Measurements from ENCODE around the gene STAB1. TPM values are rescaled to one million over a fixed set of nuclear protein-coding genes. Genes with fewer than 3 reads are reported as not detected.

STAB1 gene
- total RNA-seq, 1 donor from 2014 or later = not detected

DNA sequence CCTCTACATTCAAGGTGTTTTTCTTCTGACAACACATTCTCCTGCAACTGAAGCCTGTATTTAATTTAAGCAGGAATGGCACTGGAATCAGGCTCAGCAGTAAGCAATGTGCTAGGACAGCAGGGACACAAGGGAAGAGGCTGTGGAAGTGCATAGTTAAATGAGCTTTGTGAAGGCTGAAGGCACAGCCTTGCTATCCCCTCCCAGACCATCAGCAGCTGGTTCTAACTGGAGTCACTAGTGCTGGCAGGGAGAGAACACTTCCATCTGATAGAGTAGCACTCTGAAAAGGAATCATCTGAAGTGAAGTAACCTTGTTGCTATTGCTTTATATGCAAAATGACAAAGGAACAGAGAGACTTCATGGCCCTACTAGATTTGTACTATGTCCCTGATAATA is 56.0 kb downstream of the STAB1 start:
- TF ChIP-seq, protein P1, sequence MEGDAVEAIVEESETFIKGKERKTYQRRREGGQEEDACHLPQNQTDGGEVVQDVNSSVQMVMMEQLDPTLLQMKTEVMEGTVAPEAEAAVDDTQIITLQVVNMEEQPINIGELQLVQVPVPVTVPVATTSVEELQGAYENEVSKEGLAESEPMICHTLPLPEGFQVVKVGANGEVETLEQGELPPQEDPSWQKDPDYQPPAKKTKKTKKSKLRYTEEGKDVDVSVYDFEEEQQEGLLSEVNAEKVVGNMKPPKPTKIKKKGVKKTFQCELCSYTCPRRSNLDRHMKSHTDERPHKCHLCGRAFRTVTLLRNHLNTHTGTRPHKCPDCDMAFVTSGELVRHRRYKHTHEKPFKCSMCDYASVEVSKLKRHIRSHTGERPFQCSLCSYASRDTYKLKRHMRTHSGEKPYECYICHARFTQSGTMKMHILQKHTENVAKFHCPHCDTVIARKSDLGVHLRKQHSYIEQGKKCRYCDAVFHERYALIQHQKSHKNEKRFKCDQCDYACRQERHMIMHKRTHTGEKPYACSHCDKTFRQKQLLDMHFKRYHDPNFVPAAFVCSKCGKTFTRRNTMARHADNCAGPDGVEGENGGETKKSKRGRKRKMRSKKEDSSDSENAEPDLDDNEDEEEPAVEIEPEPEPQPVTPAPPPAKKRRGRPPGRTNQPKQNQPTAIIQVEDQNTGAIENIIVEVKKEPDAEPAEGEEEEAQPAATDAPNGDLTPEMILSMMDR (IDR thresholded peaks at IDR 0.05) = no peak
- TF ChIP-seq EZH2 (IDR thresholded peaks at IDR 0.05) = no peak
- TF ChIP-seq EZH2phosphoT487 (IDR thresholded peaks at IDR 0.05) = no peak
- Mint-ChIP-seq H3K36me3 (peaks cover 19% of the 10 kb centered on the region), H3K9me3 (no peaks in the 10 kb centered on the region), H3K27ac (no peak overlapping the region), H3K4me3 (no peak overlapping the region), H3K4me1 (no peaks in the 10 kb centered on the region), H3K27me3 (ENCODE audit: insufficient read depth, low read depth) (no peaks in the 10 kb centered on the region)
- H3K9ac ChIP-seq = no peak overlapping the region
- no peaks in the 10 kb centered on the region for H3K9me3 ChIP-seq (ENCODE audit: low read depth)
- H3K27ac ChIP-seq = no peak overlapping the region
- H3K36me3 ChIP-seq = peaks cover 13% of the 10 kb centered on the region
- no peak overlapping the region for H3K4me3 ChIP-seq
- DNase-seq (ENCODE audit: low spot score) = no peak
- H3K79me2 ChIP-seq (ENCODE audit: low read depth) = no peaks in the 10 kb centered on the region
- H3K4me1 ChIP-seq = no peaks in the 10 kb centered on the region
- no peak overlapping the region for H2AFZ ChIP-seq (replicated peaks)
- H4K20me1 ChIP-seq (ENCODE audit: low read depth) = no peaks in the 10 kb centered on the region
- H3F3A ChIP-seq (ENCODE audit: low read depth) = peaks cover 18% of the 10 kb centered on the region
- H3K27me3 ChIP-seq = no peaks in the 10 kb centered on the region
- H3K4me2 ChIP-seq = no peak overlapping the region

- Histone ChIP-seq H3K9me3 (ENCODE audit: low read depth) (no peaks in the 10 kb centered on the region), H3K27me3 (no peaks in the 10 kb centered on the region), H3K36me3 (peaks cover 3% of the 10 kb centered on the region), H3K4me3 (no peak overlapping the region), H4K20me1 (ENCODE audit: low read depth) (peaks cover 5% of the 10 kb centered on the region), H3K9ac (no peak overlapping the region), H3K27ac (no peak overlapping the region), H3K4me2 (no peak overlapping the region), H3F3A (ENCODE audit: low read depth) (peaks cover 15% of the 10 kb centered on the region), H3K79me2 (ENCODE audit: low read depth) (no peaks in the 10 kb centered on the region), H2AFZ (replicated peaks) (no peak overlapping the region), H3K4me1 (no peaks in the 10 kb centered on the region)
- no peak overlapping the region for H3K27ac Mint-ChIP-seq
- H3K4me1 Mint-ChIP-seq = no peaks in the 10 kb centered on the region
- no peaks in the 10 kb centered on the region for H3K27me3 Mint-ChIP-seq (ENCODE audit: insufficient read depth, low read depth)
- DNase-seq (ENCODE audit: low spot score) = no peak
- peaks cover 17% of the 10 kb centered on the region for H3K36me3 Mint-ChIP-seq
- no peaks in the 10 kb centered on the region for H3K9me3 Mint-ChIP-seq
- no peak for TF ChIP-seq EZH2 (IDR thresholded peaks at IDR 0.05)
- TF ChIP-seq, protein P1 (IDR thresholded peaks at IDR 0.05) = no peak
- TF ChIP-seq EZH2phosphoT487 (IDR thresholded peaks at IDR 0.05) = no peak
- H3K4me3 Mint-ChIP-seq = no peak overlapping the region
Measured at GRCh38 chr3:52552089-52552488, 57.0 kb downstream of the STAB1 start.

DNA sequence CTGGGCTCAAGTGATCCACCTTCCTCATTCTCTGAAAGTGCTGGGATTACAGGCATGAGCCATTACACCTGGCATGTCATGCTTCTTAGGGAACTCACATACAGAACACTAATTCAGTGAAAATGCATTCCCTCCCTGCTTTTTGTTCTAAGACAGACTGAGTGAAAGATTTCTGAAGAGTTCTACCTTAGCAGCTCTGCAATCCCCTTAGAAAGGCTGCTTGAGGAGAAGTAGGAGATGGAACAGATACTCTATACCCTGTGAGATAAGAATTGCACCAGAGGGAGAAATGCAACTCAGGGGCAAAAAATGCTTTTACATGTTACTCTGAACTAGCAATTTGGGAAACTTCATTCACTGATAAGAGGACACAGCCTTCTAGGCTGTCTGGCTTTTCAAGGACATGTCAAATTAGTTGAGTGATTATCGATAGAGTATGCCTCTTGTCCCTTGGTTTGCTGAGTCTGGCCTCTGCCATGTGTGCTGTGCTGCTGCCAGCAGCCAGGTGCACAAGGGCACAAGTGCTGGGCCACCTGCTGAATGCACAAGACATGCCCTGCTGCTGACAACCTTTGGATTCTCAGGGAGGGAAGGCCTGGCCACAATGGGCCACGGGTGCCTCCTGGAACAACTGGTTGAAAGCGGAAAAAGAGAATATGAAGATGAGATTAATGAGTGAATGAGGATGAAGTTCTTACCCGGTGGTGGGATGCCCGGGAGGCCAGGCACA is 59.1 kb downstream of the STAB1 start:
- Histone ChIP-seq H3K36me3 (no peaks in the 10 kb centered on the region), H3K27ac (no peak overlapping the region), H3K79me2 (ENCODE audit: low read depth) (no peaks in the 10 kb centered on the region), H3K4me3 (no peak overlapping the region), H4K20me1 (ENCODE audit: low read depth) (peaks cover 5% of the 10 kb centered on the region), H3K4me2 (no peak overlapping the region), H3K27me3 (no peaks in the 10 kb centered on the region), H3K9me3 (ENCODE audit: low read depth) (no peaks in the 10 kb centered on the region), H2AFZ (replicated peaks) (no peak overlapping the region), H3F3A (ENCODE audit: low read depth) (peaks cover 4% of the 10 kb centered on the region), H3K4me1 (no peaks in the 10 kb centered on the region), H3K9ac (no peak overlapping the region)
- Mint-ChIP-seq H3K27me3 (ENCODE audit: insufficient read depth, low read depth) (no peaks in the 10 kb centered on the region), H3K36me3 (peaks cover 20% of the 10 kb centered on the region), H3K4me1 (peaks cover 4% of the 10 kb centered on the region), H3K27ac (no peak overlapping the region), H3K9me3 (no peaks in the 10 kb centered on the region), H3K4me3 (no peak overlapping the region)
- TF ChIP-seq EZH2 (IDR thresholded peaks at IDR 0.05) (no peak), EZH2phosphoT487 (IDR thresholded peaks at IDR 0.05) (no peak)
- TF ChIP-seq, protein P1 (IDR thresholded peaks at IDR 0.05) = no peak
- no peak for DNase-seq (ENCODE audit: low spot score)

Data from neural progenitor cell (in vitro differentiated cells).